SK-N-SH (cell line): ENCODE measurements around the gene PTTG1IP. TPM values are rescaled to one million over a fixed set of nuclear protein-coding genes. Genes with fewer than 3 reads are reported as not detected.

Experiments used
- CTCF ChIA-PET: fragments of 300-600, 350-600 bp; formaldehyde crosslinking; extraction: SDS; loops from one replicate; lab custom pipeline; 2021; lab: Yijun Ruan, JAX
- POLR2A ChIA-PET: fragments of 350-600 bp; sonication (Branson Sonifier 250); formaldehyde crosslinking; extraction: SDS; loops from one replicate; lab custom pipeline; 2020; ENCODE audit warnings: antibody characterized with exemption, inconsistent platforms; lab: Yijun Ruan, JAX
- DNase-seq: peaks from one replicate; pipeline ENCODE4 v3.0.0; 2012
- H2AFZ ChIP-seq: fragments of 200-600 bp; sonication (generic); 2 replicates; pipeline ENCODE4 v1.8.1; 2016; ENCODE audit warnings: antibody characterized with exemption, mild to moderate bottlenecking, low read depth
- H3F3A ChIP-seq: fragments of 200-600 bp; sonication (generic); replicated peaks from 2 replicates; pipeline ENCODE3; 2016; ENCODE audit warnings: antibody characterized with exemption, mild to moderate bottlenecking; ENCODE audit not compliant: insufficient read depth
- H3K27ac ChIP-seq, 2 experiments: fragments of 200-500 bp in 1 of 2; fragments of 200-600 bp in 1 of 2; sonication (Bioruptor generic) in 1 of 2; sonication (generic), shearing (Covaris generic) in 1 of 2; 2 replicates each; pipeline versions ENCODE4 v1.5.1 to v1.6.1; 2014 to 2016; ENCODE audit warnings: low read depth in 2 of 2, inconsistent platforms in 1 of 2, low read length in 1 of 2, mild to moderate bottlenecking in 1 of 2, mixed read lengths in 1 of 2
- H3K27me3 ChIP-seq: fragments of 200-600 bp; sonication (generic), shearing (Covaris generic); 2 replicates; pipeline ENCODE4 v1.6.1; 2016; ENCODE audit warnings: mixed run types; ENCODE audit not compliant: insufficient read depth
- H3K36me3 ChIP-seq, 2 experiments: fragments of 200-500 bp in 1 of 2; fragments of 200-600 bp in 1 of 2; sonication (Bioruptor generic) in 1 of 2; sonication (generic) in 1 of 2; replicated peaks in 1 of 2; 2 replicates each; pipeline versions ENCODE3 to v1.5.1; 2014 to 2016; ENCODE audit warnings: low read length in 1 of 2, mild to moderate bottlenecking in 1 of 2; ENCODE audit not compliant: insufficient read depth in 2 of 2, control insufficient read depth in 1 of 2
- H3K4me1 ChIP-seq, 2 experiments: fragments of 200-500 bp in 1 of 2; fragments of 200-600 bp in 1 of 2; sonication (Bioruptor generic) in 1 of 2; sonication (generic), shearing (Covaris generic) in 1 of 2; 2 replicates each; pipeline versions ENCODE4 v1.5.1 to v1.6.1; 2014 to 2016; ENCODE audit warnings: low read depth in 1 of 2, low read length in 1 of 2, mixed run types in 1 of 2; ENCODE audit not compliant: insufficient read depth in 2 of 2, control insufficient read depth in 1 of 2
- H3K4me2 ChIP-seq: fragments of 200-600 bp; sonication (generic), shearing (Covaris generic); 2 replicates; pipeline ENCODE4 v1.6.1; 2017; ENCODE audit warnings: mixed run types
- H3K4me3 ChIP-seq, 2 experiments: fragments of 200-500 bp in 1 of 2; fragments of 200-600 bp in 1 of 2; sonication (Bioruptor generic) in 1 of 2; sonication (generic), shearing (Covaris generic) in 1 of 2; 2 replicates each; pipeline versions ENCODE4 v1.5.1 to v1.8.1; 2014 to 2016; ENCODE audit warnings: low read depth in 2 of 2, inconsistent platforms in 1 of 2, low read length in 1 of 2, mild to moderate bottlenecking in 1 of 2, mixed read lengths in 1 of 2, moderate library complexity in 1 of 2
- H3K79me2 ChIP-seq: fragments of 200-600 bp; sonication (generic); 2 replicates; pipeline ENCODE4 v1.8.1; 2017; ENCODE audit warnings: mild to moderate bottlenecking; ENCODE audit not compliant: insufficient read depth
- H3K9ac ChIP-seq: fragments of 200-600 bp; sonication (generic); 2 replicates; pipeline ENCODE4 v1.6.1; 2017; ENCODE audit warnings: mixed run types
- H3K9me2 ChIP-seq: fragments of 200-600 bp; sonication (generic); 2 replicates; pipeline ENCODE4 v1.6.1; 2017; ENCODE audit warnings: mixed run types
- H3K9me3 ChIP-seq: fragments of 200-600 bp; sonication (generic); 2 replicates; pipeline ENCODE4 v1.6.1; 2017; ENCODE audit warnings: mixed run types, mild to moderate bottlenecking, moderate library complexity
- H4K20me1 ChIP-seq: fragments of 200-600 bp; sonication (generic); 2 replicates; pipeline ENCODE4 v1.6.1; 2017; ENCODE audit warnings: mild to moderate bottlenecking, mixed run types; ENCODE audit not compliant: insufficient read depth
- ELF1 ChIP-seq: IDR thresholded peaks from 2 replicates; pipeline ENCODE4 v1.4.0; 2012
- EZH2phosphoT487 ChIP-seq: fragments of 200-600 bp; sonication (generic); IDR thresholded peaks from 2 replicates; pipeline ENCODE4 v1.6.1; 2017; ENCODE audit warnings: low read depth, mixed run types, mild to moderate bottlenecking, antibody characterized with exemption, moderate library complexity, borderline replicate concordance
- FOSL2 ChIP-seq: IDR thresholded peaks from 2 replicates; pipeline ENCODE4 v1.4.0; 2012; ENCODE audit warnings: low read depth, mild to moderate bottlenecking, moderate library complexity, borderline replicate concordance
- FOXJ3 ChIP-seq: sonication (generic); formaldehyde crosslinking; IDR thresholded peaks from 2 replicates; pipeline ENCODE4 v1.5.1; 2020; ENCODE audit warnings: mild to moderate bottlenecking, missing genetic modification reagents
- GABPA ChIP-seq: IDR thresholded peaks from 2 replicates; pipeline ENCODE4 v1.4.0; 2012; ENCODE audit warnings: low read depth, mild to moderate bottlenecking
- GATA2 ChIP-seq: sonication (generic); formaldehyde crosslinking; IDR thresholded peaks from 2 replicates; pipeline ENCODE4 v1.5.0; 2020; ENCODE audit warnings: mild to moderate bottlenecking, missing genetic modification reagents
- MEF2A ChIP-seq: IDR thresholded peaks from 2 replicates; pipeline ENCODE4 v1.4.0; 2012; ENCODE audit warnings: low read depth, borderline replicate concordance
- MXI1 ChIP-seq: IDR thresholded peaks from 2 replicates; pipeline ENCODE4 v1.6.1; 2012; ENCODE audit warnings: mild to moderate bottlenecking, low read depth, low read length, improper control_type of control experiment
- NRF1 ChIP-seq: IDR thresholded peaks from 2 replicates; pipeline ENCODE4 v1.6.1; 2012; ENCODE audit warnings: low read depth, mild to moderate bottlenecking, low read length
- RCOR1 ChIP-seq: fragments of 150-350 bp; IDR thresholded peaks from 2 replicates; pipeline ENCODE4 v1.6.1; 2017; ENCODE audit warnings: antibody characterized with exemption, low read length
- RFX5 ChIP-seq: IDR thresholded peaks from 2 replicates; pipeline ENCODE4 v1.6.1; 2012; ENCODE audit warnings: mild to moderate bottlenecking, improper control_type of control experiment, low read length
- RXRA ChIP-seq: IDR thresholded peaks from 2 replicates; pipeline ENCODE4 v1.4.0; 2012; ENCODE audit warnings: low read depth, mild to moderate bottlenecking, borderline replicate concordance
- TAF1 ChIP-seq: IDR thresholded peaks from 2 replicates; pipeline ENCODE4 v1.6.1; 2012; ENCODE audit warnings: low read depth, mild to moderate bottlenecking, low read length, moderate library complexity, borderline replicate concordance
- TCF12 ChIP-seq: IDR thresholded peaks from 2 replicates; pipeline ENCODE4 v1.4.0; 2012
- TEAD4 ChIP-seq: IDR thresholded peaks from 2 replicates; pipeline ENCODE4 v1.4.0; 2012; ENCODE audit warnings: mild to moderate bottlenecking, borderline replicate concordance; ENCODE audit not compliant: insufficient read depth
- WGBS: methylation state at CpG from one replicate; pipeline ENCODE4 v1.1.6; 2017; ENCODE audit warnings: low lambda C conversion rate; 5-methylcytosine and 5-hydroxymethylcytosine counted together
- polyA plus RNA-seq, 3 experiments: library from polyadenylated mRNA; depleted of rRNA; stranded (reverse); fragments of >200 nt; gene quantifications; 2 replicates each; pipeline ENCODE4 v1.2.3, GENCODE V29; 2012
- TF ChIP-seq, protein P1 (sequence below): IDR thresholded peaks from 2 replicates; pipeline ENCODE4 v1.4.0; 2012; ENCODE audit warnings: low read depth, borderline replicate concordance
- TF ChIP-seq, protein P2 (sequence below): IDR thresholded peaks from 2 replicates; pipeline ENCODE4 v1.4.0; 2012; ENCODE audit warnings: low read depth
- TF ChIP-seq, protein P3 (sequence below): fragments of 150-350 bp; IDR thresholded peaks from 2 replicates; pipeline ENCODE4 v1.6.1; 2017; ENCODE audit warnings: antibody characterized with exemption, low read length, low read depth, borderline replicate concordance

The PTTG1IP gene
- polyA plus RNA-seq, 1 of the 3 experiments (the other 2 are of a cell fraction), result 171 TPM

DNA sequence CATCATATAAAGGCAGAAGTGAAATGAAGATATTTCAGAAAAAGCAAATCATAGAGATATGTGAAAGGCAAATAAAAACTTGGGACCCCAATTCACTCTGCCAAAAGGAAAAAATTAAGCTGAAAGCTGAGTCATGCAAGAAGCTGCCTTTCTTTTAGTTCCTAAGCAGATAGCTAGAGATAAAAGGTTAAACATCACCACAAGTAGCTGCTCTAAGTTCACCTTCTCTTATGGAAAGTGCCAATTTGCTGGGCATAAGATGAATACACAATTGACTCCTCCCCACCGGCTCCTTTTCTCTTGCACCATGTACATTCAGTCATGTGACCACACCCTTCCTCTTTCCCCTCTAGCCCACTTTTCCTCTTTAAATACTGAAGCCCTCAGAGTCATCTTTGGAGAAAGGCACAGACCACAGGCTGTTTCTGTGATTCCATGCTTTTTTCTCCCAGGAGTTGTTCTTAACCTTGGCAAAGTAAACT, 50.3 kb downstream of the PTTG1IP start:
- Histone ChIP-seq H3K9ac (no peak overlapping the region), H3K4me3 (no peak overlapping the region), H3K4me2 (no peak overlapping the region), H3K27ac (no peak overlapping the region), H2AFZ (no peak overlapping the region), H3F3A (peaks cover 6% of the 10 kb centered on the region), H3K27me3 (no peaks in the 10 kb centered on the region), H3K36me3 (no peaks in the 10 kb centered on the region), H3K9me2 (no peaks in the 10 kb centered on the region), H3K79me2 (no peaks in the 10 kb centered on the region), H3K4me1 (no peaks in the 10 kb centered on the region; a peak in 1 of 4 replicates), H3K9me3 (peaks cover 7% of the 10 kb centered on the region; the same call in 1 of the 2 replicates), H4K20me1 (no peaks in the 10 kb centered on the region)
- WGBS, result 18% methylated on average over 1 of the region's 1 CpG
- no peak for DNase-seq
- ChIA-PET POLR2A (no interaction called here), CTCF (interaction anchor here (1.1 to 1.2 kb wide), 3 partner anchors 23 to 49 kb away, joined by 3 read pairs; no protein-coding TSS in a partner anchor)
- TF ChIP-seq EZH2phosphoT487 (no peak), MXI1 (no peak), GATA2 (no peak), GABPA (no peak), RFX5 (no peak), FOSL2 (no peak)
- TF ChIP-seq, protein P1, sequence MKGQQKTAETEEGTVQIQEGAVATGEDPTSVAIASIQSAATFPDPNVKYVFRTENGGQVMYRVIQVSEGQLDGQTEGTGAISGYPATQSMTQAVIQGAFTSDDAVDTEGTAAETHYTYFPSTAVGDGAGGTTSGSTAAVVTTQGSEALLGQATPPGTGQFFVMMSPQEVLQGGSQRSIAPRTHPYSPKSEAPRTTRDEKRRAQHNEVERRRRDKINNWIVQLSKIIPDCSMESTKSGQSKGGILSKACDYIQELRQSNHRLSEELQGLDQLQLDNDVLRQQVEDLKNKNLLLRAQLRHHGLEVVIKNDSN, result no peak
- TF ChIP-seq, protein P2, sequence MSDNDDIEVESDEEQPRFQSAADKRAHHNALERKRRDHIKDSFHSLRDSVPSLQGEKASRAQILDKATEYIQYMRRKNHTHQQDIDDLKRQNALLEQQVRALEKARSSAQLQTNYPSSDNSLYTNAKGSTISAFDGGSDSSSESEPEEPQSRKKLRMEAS, result no peak

DNA sequence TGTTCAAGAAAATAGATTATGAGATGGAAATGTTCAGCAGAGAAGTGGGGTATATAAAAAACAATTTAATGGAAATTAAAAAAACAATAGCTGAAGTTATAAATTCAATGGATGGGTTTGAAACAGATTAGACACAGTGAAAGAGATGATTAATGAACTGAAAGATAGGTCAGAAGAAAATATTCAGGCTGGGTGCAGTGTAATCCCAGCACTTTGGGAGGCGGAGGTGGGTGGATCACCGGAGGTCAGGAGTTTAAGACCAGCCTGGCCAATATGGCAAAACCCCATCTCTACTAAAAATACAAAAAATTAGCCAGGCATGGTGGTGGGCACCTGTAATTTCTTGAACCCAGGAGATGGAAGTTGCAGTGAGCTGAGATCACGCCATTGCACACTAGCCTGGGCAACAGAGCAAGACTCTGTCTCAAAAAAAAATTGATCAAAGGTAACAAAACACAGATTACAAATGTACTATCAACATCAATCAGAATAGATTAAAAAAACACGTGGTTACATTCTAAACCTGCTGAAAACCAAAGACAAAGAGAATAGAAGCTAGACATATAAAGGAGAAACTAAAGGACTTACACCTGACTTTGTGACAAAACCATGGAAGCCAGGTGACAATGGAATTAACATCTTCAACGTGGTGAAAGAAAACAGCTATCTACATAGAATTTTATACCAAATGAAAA, 50.9 kb downstream of the PTTG1IP start:
- DNase-seq, result no peak
- H3K9me3 ChIP-seq, result peaks cover 7% of the 10 kb centered on the region; the same call in 1 of the 2 replicates
- no peak overlapping the region for H3K4me3 ChIP-seq
- H3K79me2 ChIP-seq, result no peaks in the 10 kb centered on the region
- POLR2A ChIA-PET, result no interaction called here
- no peaks in the 10 kb centered on the region for H3K27me3 ChIP-seq
- H3K36me3 ChIP-seq, result no peaks in the 10 kb centered on the region
- no peak overlapping the region for H3K4me2 ChIP-seq
- no peaks in the 10 kb centered on the region for H4K20me1 ChIP-seq
- CTCF ChIA-PET, result interaction anchor here (1.1 to 3.2 kb wide), 4 partner anchors 22 to 50 kb away, joined by 3 to 11 read pairs (median 3); no protein-coding TSS in a partner anchor
- H3K9me2 ChIP-seq, result no peaks in the 10 kb centered on the region
- WGBS, result 24% methylated on average over 5 of the region's 5 CpGs
- H3F3A ChIP-seq, result peaks cover 6% of the 10 kb centered on the region
- H3K27ac ChIP-seq, result no peak overlapping the region
- no peak for TF ChIP-seq MEF2A
- no peak for TF ChIP-seq RFX5
- TF ChIP-seq, protein P2, result no peak
- no peak for TF ChIP-seq MXI1
- TF ChIP-seq ELF1, result no peak
- no peak for TF ChIP-seq TCF12
- TF ChIP-seq RXRA, result no peak
- TF ChIP-seq, protein P3, sequence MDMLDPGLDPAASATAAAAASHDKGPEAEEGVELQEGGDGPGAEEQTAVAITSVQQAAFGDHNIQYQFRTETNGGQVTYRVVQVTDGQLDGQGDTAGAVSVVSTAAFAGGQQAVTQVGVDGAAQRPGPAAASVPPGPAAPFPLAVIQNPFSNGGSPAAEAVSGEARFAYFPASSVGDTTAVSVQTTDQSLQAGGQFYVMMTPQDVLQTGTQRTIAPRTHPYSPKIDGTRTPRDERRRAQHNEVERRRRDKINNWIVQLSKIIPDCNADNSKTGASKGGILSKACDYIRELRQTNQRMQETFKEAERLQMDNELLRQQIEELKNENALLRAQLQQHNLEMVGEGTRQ, result no peak
- TF ChIP-seq GATA2, result no peak
- no peak for TF ChIP-seq TEAD4
- TF ChIP-seq RCOR1, result no peak
- no peak for TF ChIP-seq FOXJ3 (CRISPR knock-in tag)
- no peak for TF ChIP-seq NRF1
- TF ChIP-seq TAF1, result no peak
- TF ChIP-seq, all 33 proteins: peak for 0
- Histone ChIP-seq H2AFZ (no peak overlapping the region), H3K4me1 (no peaks in the 10 kb centered on the region; a peak in 1 of 4 replicates), H3K9ac (no peak overlapping the region)
